HepG2 (cell line): ENCODE results near the gene ZMYND8. TPM values are rescaled to one million over a fixed set of nuclear protein-coding genes. Genes with fewer than 3 reads are reported as not detected.

ENCODE experiments used
- ATF7-NPFF ChIP-seq: sonication (generic); formaldehyde crosslinking; IDR thresholded peaks from 2 replicates; pipeline ENCODE4 v1.8.1; 2023; ENCODE audit warnings: mild to moderate bottlenecking, low read depth, missing genetic modification reagents, moderate library complexity
- CEBPG ChIP-seq: IDR thresholded peaks from 2 replicates; pipeline ENCODE4 v1.6.1; 2016
- ERF ChIP-seq: IDR thresholded peaks from 2 replicates; pipeline ENCODE4 v1.6.1; 2018; ENCODE audit warnings: missing biosample characterization, missing genetic modification reagents
- HDAC2 ChIP-seq: sonication (generic); formaldehyde crosslinking; IDR thresholded peaks from 2 replicates; pipeline ENCODE4 v1.4.0; 2020; ENCODE audit warnings: missing genetic modification reagents
- IRX3 ChIP-seq: sonication (generic); formaldehyde crosslinking; IDR thresholded peaks from 2 replicates; pipeline ENCODE4 v1.8.1; 2023; ENCODE audit warnings: mild to moderate bottlenecking, low read depth, missing genetic modification reagents, borderline replicate concordance
- KDM5A ChIP-seq: fragments of 200-600 bp; sonication (generic); IDR thresholded peaks from 2 replicates; pipeline ENCODE4 v1.7.0; 2018; ENCODE audit warnings: antibody characterized with exemption, mild to moderate bottlenecking, low read length, borderline replicate concordance
- MAX ChIP-seq: IDR thresholded peaks from 2 replicates; pipeline ENCODE4 v1.6.1; 2012; ENCODE audit warnings: inconsistent platforms
- MIER2 ChIP-seq: IDR thresholded peaks from 2 replicates; pipeline ENCODE4 v1.6.1; 2016; ENCODE audit warnings: missing biosample characterization, missing genetic modification reagents
- MIER3 ChIP-seq: IDR thresholded peaks from 2 replicates; pipeline ENCODE4 v1.6.1; 2016; ENCODE audit warnings: missing compliant biosample characterization, borderline replicate concordance
- MTA3 ChIP-seq: sonication (generic); formaldehyde crosslinking; IDR thresholded peaks from 2 replicates; pipeline ENCODE4 v1.4.0; 2020; ENCODE audit warnings: missing genetic modification reagents
- MYC ChIP-seq: sonication (generic); formaldehyde crosslinking; IDR thresholded peaks from 2 replicates; pipeline ENCODE4 v1.9.0; 2021; ENCODE audit warnings: missing genetic modification reagents, borderline replicate concordance
- PHF5A ChIP-seq: IDR thresholded peaks from one replicate; pipeline ENCODE4 v1.6.1; 2018; ENCODE audit warnings: low read depth, missing genetic modification reagents; ENCODE audit not compliant: unreplicated experiment
- PLRG1 ChIP-seq: fragments of 450-650 bp; conservative IDR thresholded peaks from 2 replicates; pipeline ENCODE4 v1.6.1; 2016
- RBM39 ChIP-seq: fragments of 200-400 bp; formaldehyde crosslinking; IDR thresholded peaks from one replicate; pipeline ENCODE4 v1.6.1; 2018; ENCODE audit warnings: antibody characterized with exemption, mild to moderate bottlenecking, low read depth, low read length; ENCODE audit not compliant: poor library complexity, severe bottlenecking
- RFX3 ChIP-seq: IDR thresholded peaks from 2 replicates; pipeline ENCODE4 v1.6.1; 2016; ENCODE audit warnings: missing biosample characterization, missing genetic modification reagents
- RXRA ChIP-seq: sonication (generic); formaldehyde crosslinking; IDR thresholded peaks from 2 replicates; pipeline ENCODE4 v1.5.1; 2020; ENCODE audit warnings: missing genetic modification reagents
- SP1 ChIP-seq, 2 experiments: fragments of 450-650 bp in 1 of 2; sonication (generic) in 1 of 2; formaldehyde crosslinking in 1 of 2; IDR thresholded peaks; 2 replicates each; pipeline versions ENCODE4 v1.4.0 to v1.6.1; 2016 to 2020; ENCODE audit warnings: missing genetic modification reagents in 1 of 2
- SSRP1 ChIP-seq: IDR thresholded peaks from 2 replicates; pipeline ENCODE4 v1.6.1; 2016; ENCODE audit warnings: control low read depth
- STAG1 ChIP-seq: sonication (generic); formaldehyde crosslinking; IDR thresholded peaks from 2 replicates; pipeline ENCODE4 v1.4.0; 2020; ENCODE audit warnings: missing genetic modification reagents
- STAT5B ChIP-seq: sonication (generic); formaldehyde crosslinking; IDR thresholded peaks from 2 replicates; pipeline ENCODE4 v1.4.0; 2020; ENCODE audit warnings: missing genetic modification reagents
- ZBTB26 ChIP-seq: IDR thresholded peaks from 2 replicates; pipeline ENCODE4 v1.6.1; 2016; ENCODE audit warnings: missing compliant biosample characterization, missing genetic modification reagents, borderline replicate concordance
- ZFP36 ChIP-seq: fragments of 150-350 bp; IDR thresholded peaks from 2 replicates; pipeline ENCODE4 v1.6.1; 2018; ENCODE audit warnings: borderline replicate concordance, low read length, low read depth; ENCODE audit not compliant: partially characterized antibody
- ZNF235 ChIP-seq: sonication (generic); formaldehyde crosslinking; IDR thresholded peaks from 2 replicates; pipeline ENCODE4 v1.8.1; 2023; ENCODE audit warnings: mild to moderate bottlenecking, missing genetic modification reagents, borderline replicate concordance
- ZNF264 ChIP-seq: sonication (generic); formaldehyde crosslinking; IDR thresholded peaks from 2 replicates; pipeline ENCODE4 v1.4.0; 2020; ENCODE audit warnings: missing genetic modification reagents
- ZNF274 ChIP-seq: sonication (generic); formaldehyde crosslinking; IDR thresholded peaks from 2 replicates; pipeline ENCODE4 v1.5.1; 2020; ENCODE audit warnings: mild to moderate bottlenecking, missing genetic modification reagents
- ZNF543 ChIP-seq: sonication (generic); formaldehyde crosslinking; IDR thresholded peaks from 2 replicates; pipeline ENCODE4 v1.4.0; 2020; ENCODE audit warnings: mild to moderate bottlenecking, missing genetic modification reagents
- ZNF567 ChIP-seq: sonication (generic); formaldehyde crosslinking; IDR thresholded peaks from 2 replicates; pipeline ENCODE4 v1.8.1; 2023; ENCODE audit warnings: mild to moderate bottlenecking, missing genetic modification reagents, borderline replicate concordance
- ZNF747 ChIP-seq: sonication (generic); formaldehyde crosslinking; IDR thresholded peaks from 2 replicates; pipeline ENCODE4 v1.8.1; 2023; ENCODE audit warnings: missing genetic modification reagents, mild to moderate bottlenecking, borderline replicate concordance
- ZNF781 ChIP-seq: sonication (generic); formaldehyde crosslinking; IDR thresholded peaks from 2 replicates; pipeline ENCODE4 v1.5.1; 2020; ENCODE audit warnings: borderline replicate concordance, mild to moderate bottlenecking, missing genetic modification reagents; ENCODE audit errors: not compliant biosample characterization
- ZNF83 ChIP-seq: sonication (generic); formaldehyde crosslinking; IDR thresholded peaks from 2 replicates; pipeline ENCODE4 v1.4.0; 2020; ENCODE audit warnings: missing genetic modification reagents, mild to moderate bottlenecking, borderline replicate concordance
- ZSCAN20 ChIP-seq: sonication (generic); formaldehyde crosslinking; IDR thresholded peaks from 2 replicates; pipeline ENCODE4 v1.4.0; 2020; ENCODE audit warnings: missing genetic modification reagents, mild to moderate bottlenecking, borderline replicate concordance
- polyA plus RNA-seq, 8 experiments: library from polyadenylated mRNA; depleted of rRNA in 3 of 8; stranded (reverse) in 7 of 8; unstranded in 1 of 8; fragments of >200 nt; fragmentation: Illumina TruSeq in 4 of 8; extraction: Trizol in 4 of 8; gene quantifications; 2 replicates each; pipeline versions ENCODE4 v1.2.1 to v1.2.3, GENCODE V29; 2011 to 2016; ENCODE audit warnings: low read depth in 4 of 8, missing spikeins in 1 of 8, mixed read lengths in 1 of 8; ENCODE audit not compliant: insufficient read depth in 1 of 8
- total RNA-seq, 5 experiments: library from RNA; depleted of rRNA; stranded (reverse); fragments of >200 nt; fragmentation: Illumina TruSeq; extraction: Trizol; gene quantifications; 2 replicates each; pipeline ENCODE4 v1.2.3, GENCODE V29; 2016; ENCODE audit warnings: low read depth in 1 of 5

The ZMYND8 gene
- total and polyA plus RNA-seq, 2 of the 13 experiments (the other 11 are each of a cell fraction or from before 2014, with no cell fraction given), result 53.9 to 84.7 TPM

- TF ChIP-seq PLRG1, result no peak
- TF ChIP-seq MAX, result no peak; the same call in 1 of the 2 replicates
- TF ChIP-seq STAG1 (CRISPR knock-in tag), result no peak
- no peak for TF ChIP-seq STAT5B (CRISPR knock-in tag)
- no peak; the same call in 1 of the 2 replicates for TF ChIP-seq ZNF567 (CRISPR knock-in tag)
- no peak for TF ChIP-seq ZFP36
- TF ChIP-seq MIER2 (CRISPR knock-in tag), result no peak
- no peak; the same call in 1 of the 2 replicates for TF ChIP-seq KDM5A
- TF ChIP-seq MYC (CRISPR knock-in tag), result peak; percentile 1; the same call in 1 of the 2 replicates
- no peak for TF ChIP-seq ATF7-NPFF
- TF ChIP-seq ZBTB26 (CRISPR knock-in tag), result 0 out of 2 replicates have a peak, but pooled peaks have one; percentile 27
- no peak for TF ChIP-seq ZNF747 (CRISPR knock-in tag)
- 0 out of 2 replicates have a peak, but pooled peaks have one; percentile 4 for TF ChIP-seq ZNF264
- TF ChIP-seq IRX3 (CRISPR knock-in tag), result no peak; the same call in 1 of the 2 replicates
- TF ChIP-seq ZNF543 (CRISPR knock-in tag), result no peak
- TF ChIP-seq ZNF781, result no peak
- TF ChIP-seq ZNF83 (CRISPR knock-in tag), result no peak
- TF ChIP-seq ZNF235 (CRISPR knock-in tag), result no peak
- TF ChIP-seq PHF5A (CRISPR knock-in tag), result no peak
- no peak for TF ChIP-seq SSRP1 (CRISPR knock-in tag)
- TF ChIP-seq HDAC2 (CRISPR knock-in tag), result no peak
- TF ChIP-seq SP1 (IDR thresholded peaks at IDR 0.05), result no peak
- no peak for TF ChIP-seq SP1 (CRISPR knock-in tag; IDR thresholded peaks at IDR 0.05)
- TF ChIP-seq RFX3 (CRISPR knock-in tag), result no peak
- TF ChIP-seq CEBPG (CRISPR knock-in tag), result no peak
- TF ChIP-seq ZSCAN20, result peak; percentile 52; the same call in 1 of the 2 replicates
- no peak for TF ChIP-seq MIER3
- peak; percentile 17; the same call in 1 of the 2 replicates for TF ChIP-seq ZNF274 (CRISPR knock-in tag)
- TF ChIP-seq RBM39, result no peak
- 0 out of 2 replicates have a peak, but pooled peaks have one; percentile 23 for TF ChIP-seq ERF (CRISPR knock-in tag)
- 0 out of 2 replicates have a peak, but pooled peaks have one; percentile 30 for TF ChIP-seq RXRA
- no peak for TF ChIP-seq MTA3 (CRISPR knock-in tag)
These were observed 37.6 kb downstream of the ZMYND8 start (continued) for GRCh38 chr20:47318586-47319516.
